ENCODE measurements around the gene UGDH.

Gene UGDH

DNA sequence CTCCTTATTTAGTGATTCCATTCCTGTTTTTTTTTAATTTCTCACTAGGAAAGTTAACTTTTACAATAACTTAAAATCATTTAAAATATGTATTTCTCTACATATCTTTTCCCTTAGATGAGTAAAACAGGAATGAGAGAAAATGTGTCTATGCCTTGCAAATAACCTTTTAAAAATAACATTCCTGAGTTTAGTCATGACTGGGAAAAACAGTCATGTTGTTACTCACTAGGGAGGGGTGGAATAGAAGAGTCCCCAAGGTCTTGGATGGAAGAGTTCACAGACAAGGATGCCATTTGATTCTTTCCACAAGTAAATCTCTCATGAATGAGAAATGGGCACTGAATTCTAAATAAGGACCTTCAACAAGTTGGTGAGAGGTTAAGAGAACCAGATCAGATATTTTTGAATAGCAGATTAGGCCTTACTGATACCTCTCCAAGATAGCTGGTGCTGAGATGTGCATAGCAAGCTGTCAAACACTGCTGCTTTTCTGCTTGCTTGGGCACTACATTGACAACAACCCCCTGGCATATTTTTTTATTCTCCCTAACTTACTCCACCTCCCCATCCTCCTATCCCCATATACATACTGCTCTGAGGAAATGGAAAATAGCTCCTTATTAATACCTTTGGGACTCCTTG, 25.1 kb downstream of the UGDH start:
- no peak for FAIRE-seq
- DNase-seq (ENCODE audit: extremely low spot score, insufficient read length, low read depth): no peak

DNA sequence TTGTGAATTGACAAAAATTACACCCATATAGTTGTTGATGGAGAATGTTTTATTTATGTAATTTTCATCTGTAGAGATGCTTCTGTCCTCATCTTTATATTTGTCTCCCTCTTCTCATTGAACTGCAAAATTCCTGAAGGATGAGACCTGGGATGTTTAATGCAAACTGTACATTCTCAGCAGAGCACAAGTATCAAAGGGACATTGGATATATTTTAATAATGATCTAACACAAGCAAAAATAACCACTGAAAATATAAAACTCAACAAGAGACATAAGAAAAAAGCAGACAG, 28.6 kb downstream of the UGDH start:
- DNase-seq (ENCODE audit: extremely low spot score, insufficient read length, low read depth): no peak
- FAIRE-seq: no peak

DNA sequence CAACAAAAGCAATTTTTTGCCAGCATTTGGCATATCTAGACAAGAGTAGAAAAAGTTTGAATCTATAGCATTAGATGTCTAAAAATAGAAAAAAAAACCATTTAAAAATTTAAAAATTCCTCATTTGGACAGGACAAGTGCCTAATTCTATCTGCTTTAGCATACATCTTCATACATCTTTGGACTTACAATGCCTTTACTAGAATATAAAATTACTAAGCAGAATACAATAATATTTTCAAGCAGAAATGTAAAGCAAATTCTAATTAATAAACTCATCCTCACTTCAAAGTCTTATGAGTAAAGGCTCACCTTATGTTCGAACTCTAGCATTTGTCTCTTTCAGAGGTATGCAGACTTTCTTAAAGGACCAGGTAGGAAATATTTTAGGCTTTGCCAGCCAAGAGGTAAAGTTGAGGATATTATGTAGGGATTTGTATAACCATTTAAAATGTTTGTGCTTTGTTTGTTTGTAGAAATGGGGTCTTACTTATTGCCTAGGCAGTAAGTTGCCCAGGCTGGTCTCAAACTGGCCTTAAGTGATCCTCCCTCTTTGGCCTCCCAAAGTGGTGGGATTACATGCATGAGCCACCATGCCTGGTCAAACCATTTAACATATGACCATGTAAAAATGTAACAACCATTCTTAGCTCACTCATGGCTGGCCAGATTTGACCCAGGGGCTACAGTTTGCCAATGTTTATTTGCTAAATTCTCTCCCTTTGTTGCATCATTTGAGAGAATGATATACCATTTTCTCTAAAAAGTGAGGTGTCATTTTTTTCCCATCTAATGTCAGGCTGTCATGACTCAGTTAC, 29.1 kb downstream of the UGDH start:
- DNase-seq (ENCODE audit: extremely low spot score, insufficient read length, low read depth) (no peak), FAIRE-seq (no peak)

DNA sequence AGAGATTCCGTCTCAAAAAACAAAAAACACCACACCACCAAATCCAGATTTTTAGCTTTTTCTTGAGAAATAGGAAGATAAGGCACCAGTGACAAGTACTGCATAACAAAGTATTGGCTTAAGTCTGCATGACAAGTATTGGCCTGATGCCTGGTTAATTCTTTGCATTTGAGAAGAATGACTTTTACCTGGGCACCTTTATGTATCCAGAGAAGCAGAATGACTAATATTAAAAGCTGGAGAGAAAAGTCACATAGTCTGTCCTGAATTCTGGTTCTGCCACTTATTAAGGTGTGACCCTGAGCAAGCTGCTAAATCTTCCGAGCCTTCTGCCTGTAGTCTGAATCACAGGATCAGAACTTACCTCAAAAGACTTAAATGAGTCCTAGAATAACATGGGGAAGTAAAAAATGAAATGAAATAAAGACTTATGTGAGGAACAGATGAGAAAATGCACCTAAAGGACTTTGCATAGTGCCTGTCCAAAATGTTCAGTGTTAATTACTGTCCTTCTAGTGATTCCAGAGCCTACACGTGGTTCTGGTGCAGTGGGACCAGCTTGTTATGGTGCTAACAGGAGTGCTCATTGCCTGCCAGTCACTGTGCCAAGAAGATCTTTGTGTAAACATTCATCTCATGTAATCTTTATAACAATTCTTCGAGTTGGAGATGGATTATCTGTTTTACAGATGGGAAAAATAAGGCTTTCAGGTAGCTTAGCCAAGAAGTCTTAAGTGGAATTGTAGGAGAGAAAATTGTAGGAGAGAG, 31.6 kb downstream of the UGDH start:
- FAIRE-seq (no peak), DNase-seq (ENCODE audit: extremely low spot score, insufficient read length, low read depth) (no peak)

DNA sequence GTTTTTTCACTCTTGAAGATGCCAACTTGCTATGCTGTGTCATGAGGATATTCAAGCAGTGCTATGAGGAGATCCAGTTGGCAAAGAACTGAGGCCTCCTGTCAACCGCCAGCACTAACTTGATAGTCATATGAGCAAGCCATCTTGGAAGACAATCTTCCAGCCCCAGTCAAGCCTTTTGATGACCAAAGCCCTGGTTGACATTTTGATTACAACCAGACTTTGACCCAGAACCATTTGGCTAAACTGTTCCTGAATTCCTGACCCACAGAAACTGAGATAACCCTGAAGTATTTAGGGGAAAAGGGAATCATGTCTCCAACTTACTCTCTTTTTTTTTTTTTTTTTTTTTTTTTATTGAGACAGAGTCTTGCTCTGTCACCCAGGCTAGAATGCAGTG, 32.9 kb downstream of the UGDH start:
- no peak for FAIRE-seq
- DNase-seq (ENCODE audit: extremely low spot score, insufficient read length, low read depth): no peak

DNA sequence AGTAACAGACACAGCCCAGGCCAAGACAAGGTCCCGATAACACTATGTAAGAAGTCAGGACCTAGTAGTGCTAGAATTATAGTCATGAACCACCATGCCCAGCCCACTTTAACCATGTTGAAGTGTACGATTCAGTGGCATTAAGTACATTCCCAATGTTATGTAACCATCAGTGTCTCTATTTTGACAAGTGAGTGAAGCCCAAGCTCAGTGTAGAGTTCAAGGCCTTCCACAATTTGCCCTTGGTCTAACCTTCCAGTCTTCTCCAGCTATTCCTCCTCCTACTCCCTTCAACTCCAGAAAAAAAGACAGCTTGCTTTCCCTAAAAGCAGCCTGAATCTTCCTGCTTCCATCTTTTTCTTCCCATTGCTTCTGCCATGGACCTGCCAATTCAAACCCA, 36.9 kb downstream of the UGDH start:
- FAIRE-seq: no peak
- DNase-seq (ENCODE audit: extremely low spot score, insufficient read length, low read depth): no peak

DNA sequence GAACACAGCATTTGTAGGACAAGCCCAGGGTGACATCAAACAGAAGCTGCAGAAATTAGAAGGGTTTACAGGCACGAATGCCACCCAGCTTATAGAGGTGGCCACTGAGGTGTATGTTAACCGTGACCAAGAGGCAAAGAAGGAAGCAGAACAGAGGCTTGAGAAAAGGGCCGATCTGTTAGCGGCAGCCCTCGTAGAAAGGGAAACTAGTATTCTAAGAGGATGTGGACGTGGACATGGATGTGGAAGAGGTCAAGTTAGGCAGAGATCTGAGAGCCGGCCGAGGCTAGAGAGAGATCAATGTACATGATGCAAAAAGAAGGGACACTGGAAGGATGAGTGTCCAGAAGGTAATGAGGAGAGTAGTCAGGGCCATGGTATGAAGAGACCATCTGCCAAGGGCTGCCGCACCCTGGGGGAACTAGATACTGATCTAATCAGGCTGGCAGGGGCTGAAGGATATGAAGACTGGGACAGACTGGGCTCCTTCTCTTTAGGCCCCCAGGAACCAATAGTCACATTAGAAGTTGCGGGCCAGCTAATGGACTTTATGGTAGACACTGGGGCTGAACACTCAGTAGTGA, 40.9 kb downstream of the UGDH start:
- FAIRE-seq (no peak), DNase-seq (ENCODE audit: extremely low spot score, insufficient read length, low read depth) (no peak)

DNA sequence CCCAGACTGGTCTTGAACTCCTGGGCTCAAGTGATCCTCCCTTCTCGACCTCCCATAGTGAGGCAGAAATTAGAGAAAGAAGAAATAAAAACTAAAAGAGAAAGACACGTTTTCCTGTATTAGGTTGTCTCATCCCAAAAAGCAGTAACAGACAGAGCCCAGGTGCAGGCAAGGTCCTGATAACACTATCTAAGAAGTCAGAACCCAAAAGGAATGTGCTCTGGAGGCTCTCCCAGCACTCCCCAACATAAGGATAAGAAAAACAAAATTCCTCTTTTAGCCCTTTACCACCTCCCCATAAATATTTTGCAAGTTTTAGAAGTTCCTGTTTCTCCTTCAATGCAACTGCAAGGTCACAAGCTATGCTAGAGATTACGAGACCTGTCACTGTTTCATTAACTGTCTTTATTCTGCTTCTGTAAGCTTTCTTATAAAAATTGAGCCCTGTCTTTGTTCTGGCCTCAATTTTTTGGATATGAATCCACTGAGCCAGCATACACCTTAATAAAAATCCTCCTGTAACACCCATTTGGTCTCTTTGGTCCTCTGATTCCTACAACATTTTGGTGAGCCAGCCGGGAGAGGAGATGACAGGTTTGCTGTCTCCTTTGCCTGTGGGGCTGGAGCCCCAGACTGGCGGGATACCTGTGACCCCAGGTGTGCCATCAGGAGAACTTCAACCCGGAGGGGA, 42.5 kb downstream of the UGDH start:
- DNase-seq (ENCODE audit: extremely low spot score, insufficient read length, low read depth): no peak
- no peak for FAIRE-seq

DNA sequence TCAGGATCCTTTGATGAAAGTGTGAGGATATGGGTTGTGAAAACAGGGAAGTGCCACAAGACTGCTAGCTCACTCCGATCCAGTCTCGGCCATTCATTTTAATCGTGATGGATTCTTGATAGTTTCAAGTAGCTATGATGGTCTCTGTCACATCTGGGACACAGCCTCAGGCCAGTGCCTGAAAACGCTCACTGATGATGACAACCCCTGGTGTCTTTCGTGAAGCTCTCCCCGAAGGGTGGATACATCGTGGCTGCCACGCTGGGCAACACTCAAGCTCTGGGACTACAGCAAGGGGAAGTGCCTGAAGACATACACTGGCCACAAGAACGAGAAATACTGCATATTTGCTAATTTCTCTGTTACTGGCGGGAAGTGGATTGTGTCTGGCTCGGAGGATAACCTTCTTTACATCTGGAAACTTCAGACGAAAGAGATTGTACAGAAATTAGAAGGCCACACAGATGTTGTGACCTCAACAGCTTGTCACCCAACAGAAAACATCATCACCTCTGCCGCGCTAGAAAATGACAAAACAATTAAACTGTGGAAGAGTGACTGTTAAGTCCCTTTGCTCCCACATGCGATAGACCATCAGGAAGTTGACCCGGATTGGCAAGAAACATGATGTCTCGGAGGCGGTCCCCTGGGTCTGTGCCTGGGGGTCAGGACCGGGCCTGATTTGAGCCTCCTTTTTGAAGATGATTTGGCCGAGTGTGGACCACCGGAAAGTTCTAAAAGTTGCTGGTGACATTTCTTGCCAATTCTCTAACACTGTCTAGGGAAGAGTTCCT, 46.1 kb downstream of the UGDH start:
- DNase-seq (ENCODE audit: extremely low spot score, insufficient read length, low read depth) (no peak), FAIRE-seq (no peak)

DNA sequence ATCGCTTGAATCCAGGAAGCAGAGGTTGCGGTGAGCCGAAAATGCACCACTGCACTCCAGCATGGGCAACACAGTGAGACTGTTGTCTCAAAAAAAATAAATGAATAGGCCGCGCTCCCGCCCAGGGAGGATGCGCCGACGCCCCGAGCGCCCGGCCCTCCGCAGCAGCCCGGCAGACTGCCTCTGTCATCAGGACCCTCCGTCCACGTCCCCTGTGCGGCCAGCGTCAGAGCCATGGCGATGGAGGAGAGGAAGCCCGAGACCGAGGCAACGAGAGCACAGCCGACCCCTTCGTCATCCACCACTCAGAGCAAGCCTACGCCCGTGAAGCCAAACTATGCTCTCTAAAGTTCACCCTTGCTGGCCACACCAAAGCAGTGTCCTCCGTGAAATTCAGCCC, 47.0 kb downstream of the UGDH start:
- no peak for DNase-seq (ENCODE audit: extremely low spot score, insufficient read length, low read depth)
- FAIRE-seq: no peak

DNA sequence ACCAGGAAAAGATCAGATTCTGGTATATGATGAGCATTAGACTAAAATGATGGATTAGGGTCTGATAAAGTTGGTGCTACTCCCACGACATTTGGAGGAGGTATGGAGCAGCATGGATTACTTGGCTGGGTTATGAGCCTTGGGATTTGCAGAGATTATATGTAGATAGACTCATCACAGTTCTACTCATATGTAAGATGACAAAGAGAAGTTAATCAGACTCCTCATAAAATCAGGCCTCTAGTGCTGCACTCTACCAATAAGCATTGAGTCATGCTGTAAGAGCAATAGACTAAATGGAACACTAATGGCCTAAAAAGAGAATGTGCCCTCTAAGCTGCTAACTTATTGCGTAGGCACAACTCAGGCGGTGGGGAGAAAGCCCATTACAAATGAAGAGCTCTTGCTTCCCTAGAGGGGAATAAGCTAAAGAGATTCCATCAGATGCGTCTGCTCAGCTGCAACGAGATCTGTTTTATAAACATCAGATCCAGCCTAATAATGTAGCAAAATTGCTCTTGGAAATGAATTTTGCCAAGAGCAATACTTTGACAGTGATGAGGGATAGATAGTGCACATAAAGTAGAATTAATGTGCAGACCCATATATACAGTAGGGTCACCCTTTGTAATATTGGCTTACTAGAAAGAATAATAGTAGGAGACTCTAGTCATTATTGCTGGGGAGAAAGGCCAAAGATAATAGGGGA, 50.9 kb downstream of the UGDH start:
- DNase-seq (ENCODE audit: extremely low spot score, insufficient read length, low read depth): no peak
- FAIRE-seq: no peak

DNA sequence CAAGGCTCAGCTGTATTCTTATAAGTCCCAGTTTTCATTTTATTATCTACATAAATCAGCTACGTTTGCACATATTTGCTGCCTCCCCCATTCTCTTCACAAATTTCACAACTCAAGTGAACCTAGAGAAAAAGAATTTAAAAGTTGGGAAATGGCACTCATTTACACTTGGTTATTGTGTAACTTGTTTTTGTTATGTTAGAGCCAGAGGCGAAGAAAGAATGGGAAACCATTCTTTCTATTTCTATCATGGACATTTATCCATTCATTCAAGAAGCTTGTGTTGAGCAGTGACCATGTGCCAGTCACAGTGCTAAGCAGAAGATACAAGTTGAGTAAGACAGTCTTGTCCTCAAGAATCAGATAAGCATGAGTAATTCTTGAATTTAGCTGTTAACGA, 54.8 kb downstream of the UGDH start:
- no peak for FAIRE-seq

DNA sequence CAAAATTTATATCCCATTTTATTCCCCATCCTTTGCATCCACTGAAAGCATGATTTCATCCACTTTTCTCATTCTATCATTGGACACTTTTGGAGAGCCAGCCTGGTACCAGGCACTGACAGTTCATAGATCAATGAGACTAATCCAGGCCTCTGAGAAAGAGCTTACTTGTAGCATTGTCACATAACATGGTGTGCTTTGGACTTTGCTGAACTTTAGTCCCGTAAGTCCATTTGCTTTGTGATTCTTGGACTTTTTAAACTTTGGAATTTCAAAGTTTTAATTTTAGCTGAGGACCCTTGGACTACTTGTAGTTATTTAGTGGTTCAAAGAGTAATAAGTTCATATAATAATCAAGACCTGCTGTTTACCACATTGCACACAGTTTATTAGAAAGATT, 56.8 kb downstream of the UGDH start:
- DNase-seq (ENCODE audit: extremely low spot score, insufficient read length, low read depth): no peak
- FAIRE-seq: no peak

More for the DNA sequence above, 54.8 kb downstream of the UGDH start:
- no peak for DNase-seq (ENCODE audit: extremely low spot score, insufficient read length, low read depth)

DNA sequence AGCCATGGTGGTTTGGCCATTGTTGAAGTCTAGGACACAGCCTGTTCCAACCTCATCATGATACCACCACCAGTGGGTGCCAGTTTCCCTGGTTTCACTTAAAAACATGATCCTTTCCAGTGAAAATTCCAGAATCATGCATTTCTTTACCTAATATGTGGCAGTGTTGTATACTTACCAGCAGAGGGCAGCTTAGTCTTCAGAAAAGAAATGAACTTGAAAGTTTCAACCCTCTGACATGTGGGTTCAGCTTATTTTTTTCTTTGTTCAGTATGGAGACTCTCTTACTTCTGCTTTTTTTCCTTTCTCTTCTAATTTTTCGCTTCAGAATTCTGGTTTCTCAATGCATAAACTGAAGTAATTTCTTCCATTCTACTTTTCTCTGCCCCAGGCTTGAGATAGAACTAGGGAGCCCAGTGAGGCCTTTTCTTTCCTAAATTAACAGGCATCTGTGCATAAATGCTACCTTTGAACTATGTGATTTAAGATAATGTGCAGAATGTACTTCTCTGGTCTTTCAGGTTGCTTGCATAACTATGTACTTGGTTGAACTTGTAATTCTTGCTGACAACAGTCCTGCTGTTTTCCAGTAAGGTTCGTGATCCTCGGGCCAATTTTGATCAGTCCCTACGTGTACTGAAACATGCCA, 57.7 kb downstream of the UGDH start:
- DNase-seq (ENCODE audit: extremely low spot score, insufficient read length, low read depth): no peak
- FAIRE-seq: peak; percentile 95

DNA sequence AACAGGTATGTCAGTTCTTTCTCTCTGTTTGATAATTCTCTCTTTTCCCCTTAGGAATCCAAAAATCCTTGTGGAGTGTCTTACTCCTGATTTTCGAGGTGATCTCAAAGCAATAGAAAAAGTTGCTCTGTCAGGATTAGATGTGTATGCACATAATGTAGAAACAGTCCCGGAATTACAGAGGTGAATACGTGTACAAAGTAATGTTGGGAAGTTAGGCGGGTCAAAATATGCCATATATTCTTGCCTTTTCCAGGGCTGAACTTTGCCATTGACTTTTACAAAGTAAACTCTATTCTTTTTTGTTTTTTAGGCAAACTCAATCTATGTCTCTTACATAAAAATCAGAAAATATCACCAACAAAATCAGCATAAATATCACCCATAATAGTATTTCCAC, 59.8 kb downstream of the UGDH start:
- DNase-seq (ENCODE audit: extremely low spot score, insufficient read length, low read depth) (no peak), FAIRE-seq (no peak)

DNA sequence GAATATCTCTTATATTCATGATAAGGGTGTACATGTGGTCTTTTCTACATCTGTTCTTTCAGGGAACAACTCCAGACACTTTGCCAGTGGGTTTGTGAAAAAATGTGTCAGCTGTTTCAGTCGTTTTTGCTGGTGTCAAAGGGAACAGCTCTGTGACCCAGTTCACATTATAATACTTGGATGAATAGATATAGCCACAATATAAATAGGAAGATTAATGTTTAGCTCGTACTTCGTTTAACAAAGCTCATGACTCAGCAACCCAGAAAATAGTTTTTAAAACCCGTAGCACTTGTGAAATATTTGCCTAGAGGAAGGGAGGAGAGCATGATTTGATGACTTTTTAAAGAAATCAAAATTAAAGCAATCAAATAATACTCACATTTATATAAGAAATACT, 60.5 kb downstream of the UGDH start:
- DNase-seq (ENCODE audit: extremely low spot score, insufficient read length, low read depth): no peak
- FAIRE-seq: no peak

DNA sequence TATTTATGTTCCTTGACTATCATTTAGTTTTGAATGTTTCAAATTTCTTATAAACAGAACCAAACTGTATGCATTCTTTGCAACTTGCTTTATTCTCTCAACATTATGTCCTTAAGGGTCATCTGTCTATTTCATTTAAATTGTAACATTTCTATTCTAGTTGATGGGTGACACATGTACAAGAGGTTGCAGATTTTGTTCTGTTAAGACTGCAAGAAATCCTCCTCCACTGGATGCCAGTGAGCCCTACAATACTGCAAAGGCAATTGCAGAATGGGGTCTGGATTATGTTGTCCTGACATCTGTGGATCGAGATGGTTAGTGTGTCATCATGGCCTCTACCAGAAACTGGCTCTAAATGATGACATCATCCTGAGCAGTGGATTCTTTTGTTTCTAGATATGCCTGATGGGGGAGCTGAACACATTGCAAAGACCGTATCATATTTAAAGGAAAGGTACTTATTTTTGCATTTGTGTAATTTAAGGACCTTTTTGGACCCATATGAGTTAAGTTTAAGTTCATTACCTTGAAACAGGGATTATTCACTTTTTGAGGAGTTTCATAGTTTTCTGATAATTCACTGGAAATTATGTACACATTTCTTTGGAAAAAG, 62.2 kb downstream of the UGDH start:
- FAIRE-seq (no peak), DNase-seq (ENCODE audit: extremely low spot score, insufficient read length, low read depth) (no peak)

All from GM18507 (cell line).